ENCODE measurements around the gene ANO7.

The ANO7 gene

GRCh38 chr2:241257419-241258032 is 69.0 kb downstream of the ANO7 start:
- ATAC-seq: no peak
- no peak for TF ChIP-seq TCF4 (CRISPR knock-in tag; IDR thresholded peaks at IDR 0.05; ENCODE audit: borderline replicate concordance)

GRCh38 chr2:241258505-241259280 is 70.2 kb downstream of the ANO7 start:
- no peak for TF ChIP-seq ZNF565 (CRISPR knock-in tag; conservative IDR thresholded peaks at IDR 0.05; ENCODE audit: low read depth)
- TF ChIP-seq PATZ1 (CRISPR knock-in tag; IDR thresholded peaks at IDR 0.05; ENCODE audit: borderline replicate concordance): no peak
- no peak for TF ChIP-seq ZFP3 (CRISPR knock-in tag; IDR thresholded peaks at IDR 0.05)
- no peak for TF ChIP-seq TOX (CRISPR knock-in tag; IDR thresholded peaks at IDR 0.05; ENCODE audit: borderline replicate concordance)
- no peak for TF ChIP-seq OSR1 (CRISPR knock-in tag; IDR thresholded peaks at IDR 0.05)
- no peak for TF ChIP-seq ZFP30 (CRISPR knock-in tag; IDR thresholded peaks at IDR 0.05)
- TF ChIP-seq SNAI2 (CRISPR knock-in tag; IDR thresholded peaks at IDR 0.05): no peak
- ATAC-seq: no peak

GRCh38 chr2:241260911-241261310 is 72.4 kb downstream of the ANO7 start:
- TF ChIP-seq ZNF565 (CRISPR knock-in tag; conservative IDR thresholded peaks at IDR 0.05; ENCODE audit: low read depth) (no peak), TSHZ2 (CRISPR knock-in tag; IDR thresholded peaks at IDR 0.05) (no peak), SNAI2 (CRISPR knock-in tag; IDR thresholded peaks at IDR 0.05) (no peak), CSRNP3 (CRISPR knock-in tag; IDR thresholded peaks at IDR 0.05) (no peak), GLIS3 (CRISPR knock-in tag; IDR thresholded peaks at IDR 0.05) (no peak)
- ATAC-seq: no peak

GRCh38 chr2:241261628-241262027 is 73.2 kb downstream of the ANO7 start:
- ATAC-seq: no peak
- TF ChIP-seq OSR1 (CRISPR knock-in tag; IDR thresholded peaks at IDR 0.05): no peak
- TF ChIP-seq TCF4 (CRISPR knock-in tag; IDR thresholded peaks at IDR 0.05; ENCODE audit: borderline replicate concordance): no peak
- TF ChIP-seq ZFP3 (CRISPR knock-in tag; IDR thresholded peaks at IDR 0.05): no peak

- TF ChIP-seq BACH2 (CRISPR knock-in tag; IDR thresholded peaks at IDR 0.05; ENCODE audit: borderline replicate concordance) (no peak), ZC3H10 (CRISPR knock-in tag; IDR thresholded peaks at IDR 0.05) (no peak), ZFP3 (CRISPR knock-in tag; IDR thresholded peaks at IDR 0.05) (no peak), OSR1 (CRISPR knock-in tag; IDR thresholded peaks at IDR 0.05) (no peak), PPARA (CRISPR knock-in tag; IDR thresholded peaks at IDR 0.05; ENCODE audit: borderline replicate concordance) (no peak), CSDC2 (CRISPR knock-in tag; IDR thresholded peaks at IDR 0.05) (no peak), ESRRG (CRISPR knock-in tag; IDR thresholded peaks at IDR 0.05) (no peak), CREB5 (CRISPR knock-in tag; IDR thresholded peaks at IDR 0.05; ENCODE audit: low read depth) (no peak), RARB (CRISPR knock-in tag; IDR thresholded peaks at IDR 0.05) (no peak), ZNF565 (CRISPR knock-in tag; conservative IDR thresholded peaks at IDR 0.05; ENCODE audit: low read depth) (no peak), TCF4 (CRISPR knock-in tag; IDR thresholded peaks at IDR 0.05; ENCODE audit: borderline replicate concordance) (no peak), ISL1 (CRISPR knock-in tag; IDR thresholded peaks at IDR 0.05) (no peak), ZFP30 (CRISPR knock-in tag; IDR thresholded peaks at IDR 0.05) (no peak), ZNF70 (CRISPR knock-in tag; IDR thresholded peaks at IDR 0.05) (no peak), POU6F1 (CRISPR knock-in tag; IDR thresholded peaks at IDR 0.05; ENCODE audit: borderline replicate concordance, low read depth) (no peak), GLIS3 (CRISPR knock-in tag; IDR thresholded peaks at IDR 0.05) (no peak)
Observed at GRCh38 chr2:241263061-241263460, 74.6 kb downstream of the ANO7 start.

More at GRCh38 chr2:241263061-241263460, 74.6 kb downstream of the ANO7 start:
- no peak for ATAC-seq

Data from SK-N-SH treated with all-trans-retinoic acid at 6 μM for 48 hours (cell line).